ENCODE data around the gene AFTPH. TPM values are rescaled to one million over a fixed set of nuclear protein-coding genes. Genes with fewer than 3 reads are reported as not detected.

Gene AFTPH
- total RNA-seq, 1 experiment from 2014 or later, result 42.2 TPM

DNA sequence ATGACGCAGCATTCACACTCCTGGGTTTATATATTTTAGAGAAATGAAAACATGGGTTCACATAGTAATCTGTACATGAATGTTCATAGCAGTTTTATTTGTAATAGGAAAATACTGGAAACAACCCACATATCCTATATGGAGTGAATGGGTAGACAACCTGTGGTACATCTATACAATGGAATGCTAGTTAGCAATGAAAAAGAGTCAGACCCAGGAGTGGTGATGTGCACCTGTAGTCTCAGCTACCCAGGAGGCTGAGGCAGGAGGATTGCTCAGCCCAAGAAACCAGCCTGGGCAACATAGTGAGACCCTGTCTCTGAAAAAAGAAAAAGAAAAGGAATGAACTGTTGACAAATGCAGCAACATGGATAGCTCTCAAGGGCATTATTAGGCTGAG, 25.9 kb downstream of the AFTPH start:
- CTCF ChIA-PET, result no interaction called here
- intact Hi-C loops (cut with micrococcal nuclease; ENCODE audit: unreplicated experiment), result no loop called here
- Mint-ChIP-seq H3K36me3 (ENCODE audit: insufficient read depth, unreplicated experiment) (peaks cover 9% of the 10 kb centered on the region), H3K9me3 (ENCODE audit: low read depth, unreplicated experiment) (no peaks in the 10 kb centered on the region), H3K27me3 (ENCODE audit: unreplicated experiment) (no peaks in the 10 kb centered on the region), H3K27ac (ENCODE audit: unreplicated experiment) (no peak overlapping the region), H3K4me3 (ENCODE audit: low read depth, unreplicated experiment) (no peak overlapping the region), H3K4me1 (ENCODE audit: low read depth, unreplicated experiment) (peaks cover 23% of the 10 kb centered on the region)
- no TSS peak for BruUV-seq (replicated peaks)
- TF ChIP-seq, protein P1, sequence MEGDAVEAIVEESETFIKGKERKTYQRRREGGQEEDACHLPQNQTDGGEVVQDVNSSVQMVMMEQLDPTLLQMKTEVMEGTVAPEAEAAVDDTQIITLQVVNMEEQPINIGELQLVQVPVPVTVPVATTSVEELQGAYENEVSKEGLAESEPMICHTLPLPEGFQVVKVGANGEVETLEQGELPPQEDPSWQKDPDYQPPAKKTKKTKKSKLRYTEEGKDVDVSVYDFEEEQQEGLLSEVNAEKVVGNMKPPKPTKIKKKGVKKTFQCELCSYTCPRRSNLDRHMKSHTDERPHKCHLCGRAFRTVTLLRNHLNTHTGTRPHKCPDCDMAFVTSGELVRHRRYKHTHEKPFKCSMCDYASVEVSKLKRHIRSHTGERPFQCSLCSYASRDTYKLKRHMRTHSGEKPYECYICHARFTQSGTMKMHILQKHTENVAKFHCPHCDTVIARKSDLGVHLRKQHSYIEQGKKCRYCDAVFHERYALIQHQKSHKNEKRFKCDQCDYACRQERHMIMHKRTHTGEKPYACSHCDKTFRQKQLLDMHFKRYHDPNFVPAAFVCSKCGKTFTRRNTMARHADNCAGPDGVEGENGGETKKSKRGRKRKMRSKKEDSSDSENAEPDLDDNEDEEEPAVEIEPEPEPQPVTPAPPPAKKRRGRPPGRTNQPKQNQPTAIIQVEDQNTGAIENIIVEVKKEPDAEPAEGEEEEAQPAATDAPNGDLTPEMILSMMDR (IDR thresholded peaks at IDR 0.05; ENCODE audit: unreplicated experiment), result no peak
- no peak for DNase-seq

GRCh38 chr2:64551851-64552250, 27.7 kb downstream of the AFTPH start:
- peaks cover 21% of the 10 kb centered on the region for H3K4me1 Mint-ChIP-seq (ENCODE audit: low read depth, unreplicated experiment)
- H3K36me3 Mint-ChIP-seq (ENCODE audit: insufficient read depth, unreplicated experiment), result peaks cover 9% of the 10 kb centered on the region
- H3K27ac Mint-ChIP-seq (ENCODE audit: unreplicated experiment), result no peak overlapping the region
- no peak for DNase-seq
- no TSS peak for BruUV-seq (replicated peaks)
- CTCF ChIA-PET, result interaction anchor here (0.5 kb wide), 2 partner anchors 31 to 45 kb away, joined by 3 to 8 read pairs; no protein-coding TSS in a partner anchor
- H3K9me3 Mint-ChIP-seq (ENCODE audit: low read depth, unreplicated experiment), result no peaks in the 10 kb centered on the region
- intact Hi-C loops (cut with micrococcal nuclease; ENCODE audit: unreplicated experiment), result no loop called here
- H3K4me3 Mint-ChIP-seq (ENCODE audit: low read depth, unreplicated experiment), result no peak overlapping the region
- H3K27me3 Mint-ChIP-seq (ENCODE audit: unreplicated experiment), result no peaks in the 10 kb centered on the region
- TF ChIP-seq, protein P1 (IDR thresholded peaks at IDR 0.05; ENCODE audit: unreplicated experiment), result no peak

DNA sequence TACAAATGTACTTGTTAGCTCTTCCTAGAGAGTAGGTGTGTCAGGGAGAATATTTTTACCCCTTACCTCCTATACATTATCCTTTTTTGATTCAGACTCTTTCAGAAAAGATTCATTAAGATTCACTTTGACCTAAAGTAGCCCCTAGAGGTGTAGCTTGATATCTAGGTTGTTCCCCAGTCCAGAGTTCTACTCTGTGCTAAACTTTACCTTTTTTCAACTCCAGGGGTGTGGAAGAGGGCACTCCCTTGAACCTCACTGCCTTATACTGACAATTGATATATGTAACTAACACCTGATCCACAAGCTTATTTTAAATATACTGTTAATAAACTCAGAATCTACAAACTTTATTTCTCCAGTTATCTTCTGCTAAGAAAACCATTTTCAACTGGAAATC, 30.0 kb downstream of the AFTPH start:
- Mint-ChIP-seq H3K4me1 (ENCODE audit: low read depth, unreplicated experiment) (peaks cover 9% of the 10 kb centered on the region), H3K9me3 (ENCODE audit: low read depth, unreplicated experiment) (no peaks in the 10 kb centered on the region), H3K4me3 (ENCODE audit: low read depth, unreplicated experiment) (no peak overlapping the region), H3K36me3 (ENCODE audit: insufficient read depth, unreplicated experiment) (peaks cover 9% of the 10 kb centered on the region), H3K27ac (ENCODE audit: unreplicated experiment) (no peak overlapping the region), H3K27me3 (ENCODE audit: unreplicated experiment) (no peaks in the 10 kb centered on the region)
- TF ChIP-seq, protein P1 (IDR thresholded peaks at IDR 0.05; ENCODE audit: unreplicated experiment), result no peak
- DNase-seq, result no peak
- intact Hi-C loops (cut with micrococcal nuclease; ENCODE audit: unreplicated experiment), result no loop called here
- BruUV-seq (replicated peaks), result no TSS peak
- CTCF ChIA-PET, result interaction anchor here (0.6 to 0.7 kb wide), 3 partner anchors 8 to 442 kb away, joined by 3 to 5 read pairs (median 5); no protein-coding TSS in a partner anchor

GRCh38 chr2:64558445-64559081, 34.4 kb downstream of the AFTPH start:
- Mint-ChIP-seq H3K27me3 (ENCODE audit: unreplicated experiment) (no peaks in the 10 kb centered on the region), H3K4me3 (ENCODE audit: low read depth, unreplicated experiment) (no peak overlapping the region), H3K27ac (ENCODE audit: unreplicated experiment) (no peak overlapping the region), H3K4me1 (ENCODE audit: low read depth, unreplicated experiment) (no peaks in the 10 kb centered on the region), H3K36me3 (ENCODE audit: insufficient read depth, unreplicated experiment) (no peaks in the 10 kb centered on the region), H3K9me3 (ENCODE audit: low read depth, unreplicated experiment) (no peaks in the 10 kb centered on the region)
- intact Hi-C loops (cut with micrococcal nuclease; ENCODE audit: unreplicated experiment), result no loop called here
- TF ChIP-seq, protein P1 (IDR thresholded peaks at IDR 0.05; ENCODE audit: unreplicated experiment), result no peak
- no peak for DNase-seq
- BruUV-seq (replicated peaks), result no TSS peak
- CTCF ChIA-PET, result interaction anchor here (1.4 kb wide), 1 partner anchor 36 kb away, joined by 3 read pairs; no protein-coding TSS in a partner anchor

Data from Calu3 (cell line).